GM23338 (cell line): ENCODE data around the gene SULT1A1. TPM values are rescaled to one million over a fixed set of nuclear protein-coding genes. Genes with fewer than 3 reads are reported as not detected.

Source experiments
- ATAC-seq: fragments of 200-7000 bp; cut with Tn5 transposase; 3 replicates; pipeline ENCODE4 v1.9.1; 2020
- DNase-seq: peaks from one replicate; pipeline ENCODE4 v3.0.0-alpha.2; 2015; ENCODE audit warnings: low spot score
- H2AFZ ChIP-seq: fragments of 200-600 bp; sonication (generic); 2 replicates; pipeline ENCODE4 v1.8.0; 2016; ENCODE audit warnings: antibody characterized with exemption, mild to moderate bottlenecking, moderate library complexity
- H3F3A ChIP-seq: fragments of 200-600 bp; sonication (generic); replicated peaks from 2 replicates; pipeline ENCODE4 v1.8.0; 2017; ENCODE audit warnings: antibody characterized with exemption, mixed run types, low read depth
- H3K27ac ChIP-seq: fragments of 200-600 bp; sonication (generic); 2 replicates; pipeline ENCODE4 v1.6.1; 2016; ENCODE audit warnings: low read depth
- H3K27me3 ChIP-seq: fragments of 200-600 bp; sonication (generic); 2 replicates; pipeline ENCODE4 v1.8.0; 2016; ENCODE audit warnings: mild to moderate bottlenecking, mixed run types, moderate library complexity; ENCODE audit not compliant: insufficient read depth
- H3K36me3 ChIP-seq: fragments of 200-600 bp; sonication (generic); 2 replicates; pipeline ENCODE4 v1.8.0; 2016; ENCODE audit warnings: mild to moderate bottlenecking; ENCODE audit not compliant: insufficient read depth
- H3K4me1 ChIP-seq: fragments of 200-600 bp; sonication (generic); 2 replicates; pipeline ENCODE4 v1.8.0; 2016; ENCODE audit warnings: mild to moderate bottlenecking, moderate library complexity; ENCODE audit not compliant: insufficient read depth
- H3K4me2 ChIP-seq: fragments of 200-600 bp; sonication (generic); 2 replicates; pipeline ENCODE4 v1.7.1; 2017; ENCODE audit warnings: mixed run types
- H3K4me3 ChIP-seq: fragments of 200-600 bp; sonication (generic); 2 replicates; pipeline ENCODE4 v1.6.1; 2016; ENCODE audit warnings: mixed run types
- H3K79me2 ChIP-seq: fragments of 200-600 bp; sonication (generic); replicated peaks from 2 replicates; pipeline ENCODE4 v1.8.0; 2017; ENCODE audit warnings: mild to moderate bottlenecking; ENCODE audit not compliant: insufficient read depth
- H3K9me2 ChIP-seq: fragments of 200-600 bp; sonication (generic); 2 replicates; pipeline ENCODE4 v1.8.0; 2017; ENCODE audit not compliant: insufficient read depth
- H4K20me1 ChIP-seq: fragments of 200-600 bp; sonication (generic); replicated peaks from 2 replicates; pipeline ENCODE4 v1.8.0; 2017; ENCODE audit warnings: mild to moderate bottlenecking; ENCODE audit not compliant: insufficient read depth
- H3K27ac Mint-ChIP-seq: 2 replicates; pipeline ENCODE4 v1.8.0; 2020; ENCODE audit warnings: inconsistent platforms, mild to moderate bottlenecking, moderate library complexity, mixed read lengths
- H3K27me3 Mint-ChIP-seq: 3 replicates; pipeline ENCODE4 v1.8.0; 2022; ENCODE audit warnings: low read depth, mild to moderate bottlenecking, moderate library complexity, mixed read lengths, inconsistent platforms; ENCODE audit not compliant: insufficient read depth, poor library complexity
- H3K36me3 Mint-ChIP-seq: 3 replicates; pipeline ENCODE4 v1.8.0; 2021; ENCODE audit warnings: low read depth, mild to moderate bottlenecking, inconsistent platforms, moderate library complexity, mixed read lengths
- H3K4me1 Mint-ChIP-seq: 3 replicates; pipeline ENCODE4 v1.8.0; 2020; ENCODE audit warnings: mild to moderate bottlenecking, inconsistent platforms, mixed read lengths
- H3K4me3 Mint-ChIP-seq: 3 replicates; pipeline ENCODE4 v1.8.0; 2021; ENCODE audit warnings: moderate library complexity, mild to moderate bottlenecking, inconsistent platforms, mixed read lengths
- H3K9me3 Mint-ChIP-seq: 3 replicates; pipeline ENCODE4 v1.8.0; 2020; ENCODE audit warnings: moderate library complexity, mild to moderate bottlenecking, inconsistent platforms, mixed read lengths
- EZH2 ChIP-seq: fragments of 200-600 bp; sonication (generic); IDR thresholded peaks from one replicate; pipeline ENCODE4 v1.8.0; 2017; ENCODE audit warnings: antibody characterized with exemption, mild to moderate bottlenecking, low read depth; ENCODE audit not compliant: unreplicated experiment
- EZH2phosphoT487 ChIP-seq: fragments of 200-600 bp; sonication (generic); IDR thresholded peaks from one replicate; pipeline ENCODE4 v1.8.1; 2018; ENCODE audit warnings: antibody characterized with exemption; ENCODE audit not compliant: unreplicated experiment
- JUNB ChIP-seq: IDR thresholded peaks from one replicate; pipeline ENCODE4 v1.6.1; 2016; ENCODE audit warnings: antibody characterized with exemption; ENCODE audit not compliant: unreplicated experiment
- NANOG ChIP-seq: IDR thresholded peaks from 2 replicates; pipeline ENCODE4 v1.6.1; 2016; ENCODE audit warnings: antibody characterized with exemption, borderline replicate concordance
- POLR2AphosphoS5 ChIP-seq: IDR thresholded peaks from 2 replicates; pipeline ENCODE4 v1.6.1; 2016; ENCODE audit warnings: antibody characterized with exemption, low read depth
- STAT1 ChIP-seq: IDR thresholded peaks from one replicate; pipeline ENCODE4 v1.6.1; 2016; ENCODE audit warnings: antibody characterized with exemption; ENCODE audit not compliant: unreplicated experiment
- ZNF114 ChIP-seq: fragments of 250-450 bp; sonication (Bioruptor Pico); IDR thresholded peaks from 2 replicates; pipeline ENCODE4 v1.5.0; 2020; ENCODE audit warnings: mild to moderate bottlenecking, moderate library complexity
- ZNF331 ChIP-seq: fragments of 250-450 bp; sonication (Bioruptor Pico); IDR thresholded peaks from 2 replicates; pipeline ENCODE4 v1.5.0; 2020; ENCODE audit warnings: low read depth, mild to moderate bottlenecking, moderate library complexity
- polyA plus RNA-seq: library from polyadenylated mRNA; unstranded; fragments of >200 nt; fragmentation: Nextera tagmentation; extraction: Ambion mirVana; gene quantifications from 2 replicates; pipeline ENCODE4 v1.2.1, GENCODE V29; 2016
- total RNA-seq: library from RNA; depleted of rRNA; stranded (reverse); fragments of >200 nt; shearing (Covaris generic); gene quantifications from 2 replicates; pipeline ENCODE4 v1.2.3, GENCODE V29; 2014
- TF ChIP-seq, protein P1 (sequence below): IDR thresholded peaks from one replicate; pipeline ENCODE4 v1.6.1; 2018; ENCODE audit warnings: antibody characterized with exemption; ENCODE audit not compliant: unreplicated experiment
- TF ChIP-seq, protein P2 (sequence below): fragments of 250-450 bp; sonication (Bioruptor Pico); IDR thresholded peaks from 2 replicates; pipeline ENCODE4 v1.5.0; 2020; ENCODE audit warnings: mild to moderate bottlenecking, moderate library complexity
- TF ChIP-seq, protein P3 (sequence below): IDR thresholded peaks from 2 replicates; pipeline ENCODE4 v1.6.1; 2016; ENCODE audit warnings: antibody characterized with exemption
- TF ChIP-seq, protein P4 (sequence below), 2 experiments: fragments of 200-600 bp in 1 of 2; sonication (generic) in 1 of 2; conservative IDR thresholded peaks; 2 replicates each; pipeline versions ENCODE4 v1.5.1 to v1.6.1; 2016 to 2017; ENCODE audit warnings: antibody characterized with exemption in 2 of 2, low read depth in 2 of 2, mild to moderate bottlenecking in 2 of 2, moderate library complexity in 1 of 2

The SULT1A1 gene
- total and polyA plus RNA-seq, 2 experiments from 2014 or later: 1.7 to 2.4 TPM

DNA sequence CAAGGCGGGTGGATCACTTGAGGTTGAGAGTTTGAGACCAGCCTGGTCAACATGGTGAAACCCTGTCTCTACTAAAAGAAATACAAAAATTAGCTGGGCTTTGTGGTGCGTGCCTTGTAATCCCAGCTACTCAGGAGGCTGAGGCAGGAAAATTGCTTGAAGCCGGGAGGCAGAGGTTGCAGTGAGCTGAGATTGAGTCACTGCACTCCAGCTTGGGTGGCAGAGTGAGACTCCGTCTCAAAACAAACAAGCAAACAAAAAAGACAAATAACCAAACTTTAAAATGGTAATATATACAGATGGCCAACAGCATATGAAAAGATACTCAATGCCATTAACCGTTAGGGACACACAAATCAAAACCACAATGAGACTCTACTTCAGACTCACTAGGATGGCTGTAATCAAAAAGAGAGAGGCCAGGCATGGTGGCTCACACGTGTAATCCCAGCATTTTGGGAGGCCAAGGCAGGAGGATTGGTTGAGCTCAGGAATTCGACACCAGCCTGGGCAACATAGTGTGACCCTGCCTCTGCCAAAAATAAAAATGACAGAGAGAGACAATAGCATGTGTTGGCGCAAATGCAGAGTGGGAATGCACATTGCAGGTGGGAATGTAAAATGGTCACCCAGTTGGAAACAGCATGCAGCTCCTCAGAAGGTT is 34.3 kb downstream of the SULT1A1 start:
- no peak overlapping the region for H3K27ac Mint-ChIP-seq
- no peak overlapping the region for H3K4me3 ChIP-seq
- H3K4me1 ChIP-seq: peaks cover 6% of the 10 kb centered on the region
- ATAC-seq (no peak), DNase-seq (no peak)
- TF ChIP-seq NANOG (no peak), EZH2phosphoT487 (no peak), STAT1 (no peak), EZH2 (no peak), ZNF331 (CRISPR knock-in tag) (no peak), JUNB (no peak), POLR2AphosphoS5 (no peak), ZNF114 (CRISPR knock-in tag) (no peak)
- TF ChIP-seq, protein P1, sequence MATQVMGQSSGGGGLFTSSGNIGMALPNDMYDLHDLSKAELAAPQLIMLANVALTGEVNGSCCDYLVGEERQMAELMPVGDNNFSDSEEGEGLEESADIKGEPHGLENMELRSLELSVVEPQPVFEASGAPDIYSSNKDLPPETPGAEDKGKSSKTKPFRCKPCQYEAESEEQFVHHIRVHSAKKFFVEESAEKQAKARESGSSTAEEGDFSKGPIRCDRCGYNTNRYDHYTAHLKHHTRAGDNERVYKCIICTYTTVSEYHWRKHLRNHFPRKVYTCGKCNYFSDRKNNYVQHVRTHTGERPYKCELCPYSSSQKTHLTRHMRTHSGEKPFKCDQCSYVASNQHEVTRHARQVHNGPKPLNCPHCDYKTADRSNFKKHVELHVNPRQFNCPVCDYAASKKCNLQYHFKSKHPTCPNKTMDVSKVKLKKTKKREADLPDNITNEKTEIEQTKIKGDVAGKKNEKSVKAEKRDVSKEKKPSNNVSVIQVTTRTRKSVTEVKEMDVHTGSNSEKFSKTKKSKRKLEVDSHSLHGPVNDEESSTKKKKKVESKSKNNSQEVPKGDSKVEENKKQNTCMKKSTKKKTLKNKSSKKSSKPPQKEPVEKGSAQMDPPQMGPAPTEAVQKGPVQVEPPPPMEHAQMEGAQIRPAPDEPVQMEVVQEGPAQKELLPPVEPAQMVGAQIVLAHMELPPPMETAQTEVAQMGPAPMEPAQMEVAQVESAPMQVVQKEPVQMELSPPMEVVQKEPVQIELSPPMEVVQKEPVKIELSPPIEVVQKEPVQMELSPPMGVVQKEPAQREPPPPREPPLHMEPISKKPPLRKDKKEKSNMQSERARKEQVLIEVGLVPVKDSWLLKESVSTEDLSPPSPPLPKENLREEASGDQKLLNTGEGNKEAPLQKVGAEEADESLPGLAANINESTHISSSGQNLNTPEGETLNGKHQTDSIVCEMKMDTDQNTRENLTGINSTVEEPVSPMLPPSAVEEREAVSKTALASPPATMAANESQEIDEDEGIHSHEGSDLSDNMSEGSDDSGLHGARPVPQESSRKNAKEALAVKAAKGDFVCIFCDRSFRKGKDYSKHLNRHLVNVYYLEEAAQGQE: no peak
- TF ChIP-seq, protein P2, sequence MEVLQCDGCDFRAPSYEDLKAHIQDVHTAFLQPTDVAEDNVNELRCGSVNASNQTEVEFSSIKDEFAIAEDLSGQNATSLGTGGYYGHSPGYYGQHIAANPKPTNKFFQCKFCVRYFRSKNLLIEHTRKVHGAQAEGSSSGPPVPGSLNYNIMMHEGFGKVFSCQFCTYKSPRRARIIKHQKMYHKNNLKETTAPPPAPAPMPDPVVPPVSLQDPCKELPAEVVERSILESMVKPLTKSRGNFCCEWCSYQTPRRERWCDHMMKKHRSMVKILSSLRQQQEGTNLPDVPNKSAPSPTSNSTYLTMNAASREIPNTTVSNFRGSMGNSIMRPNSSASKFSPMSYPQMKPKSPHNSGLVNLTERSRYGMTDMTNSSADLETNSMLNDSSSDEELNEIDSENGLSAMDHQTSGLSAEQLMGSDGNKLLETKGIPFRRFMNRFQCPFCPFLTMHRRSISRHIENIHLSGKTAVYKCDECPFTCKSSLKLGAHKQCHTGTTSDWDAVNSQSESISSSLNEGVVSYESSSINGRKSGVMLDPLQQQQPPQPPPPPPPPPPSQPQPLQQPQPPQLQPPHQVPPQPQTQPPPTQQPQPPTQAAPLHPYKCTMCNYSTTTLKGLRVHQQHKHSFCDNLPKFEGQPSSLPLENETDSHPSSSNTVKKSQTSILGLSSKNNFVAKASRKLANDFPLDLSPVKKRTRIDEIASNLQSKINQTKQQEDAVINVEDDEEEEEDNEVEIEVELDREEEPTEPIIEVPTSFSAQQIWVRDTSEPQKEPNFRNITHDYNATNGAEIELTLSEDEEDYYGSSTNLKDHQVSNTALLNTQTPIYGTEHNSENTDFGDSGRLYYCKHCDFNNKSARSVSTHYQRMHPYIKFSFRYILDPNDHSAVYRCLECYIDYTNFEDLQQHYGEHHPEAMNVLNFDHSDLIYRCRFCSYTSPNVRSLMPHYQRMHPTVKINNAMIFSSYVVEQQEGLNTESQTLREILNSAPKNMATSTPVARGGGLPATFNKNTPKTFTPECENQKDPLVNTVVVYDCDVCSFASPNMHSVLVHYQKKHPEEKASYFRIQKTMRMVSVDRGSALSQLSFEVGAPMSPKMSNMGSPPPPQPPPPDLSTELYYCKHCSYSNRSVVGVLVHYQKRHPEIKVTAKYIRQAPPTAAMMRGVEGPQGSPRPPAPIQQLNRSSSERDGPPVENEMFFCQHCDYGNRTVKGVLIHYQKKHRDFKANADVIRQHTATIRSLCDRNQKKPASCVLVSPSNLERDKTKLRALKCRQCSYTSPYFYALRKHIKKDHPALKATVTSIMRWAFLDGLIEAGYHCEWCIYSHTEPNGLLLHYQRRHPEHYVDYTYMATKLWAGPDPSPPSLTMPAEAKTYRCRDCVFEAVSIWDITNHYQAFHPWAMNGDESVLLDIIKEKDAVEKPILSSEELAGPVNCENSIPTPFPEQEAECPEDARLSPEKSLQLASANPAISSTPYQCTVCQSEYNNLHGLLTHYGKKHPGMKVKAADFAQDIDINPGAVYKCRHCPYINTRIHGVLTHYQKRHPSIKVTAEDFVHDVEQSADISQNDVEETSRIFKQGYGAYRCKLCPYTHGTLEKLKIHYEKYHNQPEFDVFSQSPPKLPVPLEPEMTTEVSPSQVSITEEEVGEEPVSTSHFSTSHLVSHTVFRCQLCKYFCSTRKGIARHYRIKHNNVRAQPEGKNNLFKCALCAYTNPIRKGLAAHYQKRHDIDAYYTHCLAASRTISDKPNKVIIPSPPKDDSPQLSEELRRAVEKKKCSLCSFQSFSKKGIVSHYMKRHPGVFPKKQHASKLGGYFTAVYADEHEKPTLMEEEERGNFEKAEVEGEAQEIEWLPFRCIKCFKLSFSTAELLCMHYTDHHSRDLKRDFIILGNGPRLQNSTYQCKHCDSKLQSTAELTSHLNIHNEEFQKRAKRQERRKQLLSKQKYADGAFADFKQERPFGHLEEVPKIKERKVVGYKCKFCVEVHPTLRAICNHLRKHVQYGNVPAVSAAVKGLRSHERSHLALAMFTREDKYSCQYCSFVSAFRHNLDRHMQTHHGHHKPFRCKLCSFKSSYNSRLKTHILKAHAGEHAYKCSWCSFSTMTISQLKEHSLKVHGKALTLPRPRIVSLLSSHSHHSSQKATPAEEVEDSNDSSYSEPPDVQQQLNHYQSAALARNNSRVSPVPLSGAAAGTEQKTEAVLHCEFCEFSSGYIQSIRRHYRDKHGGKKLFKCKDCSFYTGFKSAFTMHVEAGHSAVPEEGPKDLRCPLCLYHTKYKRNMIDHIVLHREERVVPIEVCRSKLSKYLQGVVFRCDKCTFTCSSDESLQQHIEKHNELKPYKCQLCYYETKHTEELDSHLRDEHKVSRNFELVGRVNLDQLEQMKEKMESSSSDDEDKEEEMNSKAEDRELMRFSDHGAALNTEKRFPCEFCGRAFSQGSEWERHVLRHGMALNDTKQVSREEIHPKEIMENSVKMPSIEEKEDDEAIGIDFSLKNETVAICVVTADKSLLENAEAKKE (CRISPR knock-in tag): no peak
- TF ChIP-seq, protein P3, sequence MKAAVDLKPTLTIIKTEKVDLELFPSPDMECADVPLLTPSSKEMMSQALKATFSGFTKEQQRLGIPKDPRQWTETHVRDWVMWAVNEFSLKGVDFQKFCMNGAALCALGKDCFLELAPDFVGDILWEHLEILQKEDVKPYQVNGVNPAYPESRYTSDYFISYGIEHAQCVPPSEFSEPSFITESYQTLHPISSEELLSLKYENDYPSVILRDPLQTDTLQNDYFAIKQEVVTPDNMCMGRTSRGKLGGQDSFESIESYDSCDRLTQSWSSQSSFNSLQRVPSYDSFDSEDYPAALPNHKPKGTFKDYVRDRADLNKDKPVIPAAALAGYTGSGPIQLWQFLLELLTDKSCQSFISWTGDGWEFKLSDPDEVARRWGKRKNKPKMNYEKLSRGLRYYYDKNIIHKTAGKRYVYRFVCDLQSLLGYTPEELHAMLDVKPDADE: no peak
- TF ChIP-seq, protein P4, sequence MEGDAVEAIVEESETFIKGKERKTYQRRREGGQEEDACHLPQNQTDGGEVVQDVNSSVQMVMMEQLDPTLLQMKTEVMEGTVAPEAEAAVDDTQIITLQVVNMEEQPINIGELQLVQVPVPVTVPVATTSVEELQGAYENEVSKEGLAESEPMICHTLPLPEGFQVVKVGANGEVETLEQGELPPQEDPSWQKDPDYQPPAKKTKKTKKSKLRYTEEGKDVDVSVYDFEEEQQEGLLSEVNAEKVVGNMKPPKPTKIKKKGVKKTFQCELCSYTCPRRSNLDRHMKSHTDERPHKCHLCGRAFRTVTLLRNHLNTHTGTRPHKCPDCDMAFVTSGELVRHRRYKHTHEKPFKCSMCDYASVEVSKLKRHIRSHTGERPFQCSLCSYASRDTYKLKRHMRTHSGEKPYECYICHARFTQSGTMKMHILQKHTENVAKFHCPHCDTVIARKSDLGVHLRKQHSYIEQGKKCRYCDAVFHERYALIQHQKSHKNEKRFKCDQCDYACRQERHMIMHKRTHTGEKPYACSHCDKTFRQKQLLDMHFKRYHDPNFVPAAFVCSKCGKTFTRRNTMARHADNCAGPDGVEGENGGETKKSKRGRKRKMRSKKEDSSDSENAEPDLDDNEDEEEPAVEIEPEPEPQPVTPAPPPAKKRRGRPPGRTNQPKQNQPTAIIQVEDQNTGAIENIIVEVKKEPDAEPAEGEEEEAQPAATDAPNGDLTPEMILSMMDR (conservative IDR thresholded peaks at IDR 0.05; ENCODE audit: low read depth in 2 of 2): no peak
- no peak overlapping the region for H3K27ac ChIP-seq
- no peaks in the 10 kb centered on the region for H3K36me3 ChIP-seq
- H3K27me3 ChIP-seq: no peaks in the 10 kb centered on the region
- no peak overlapping the region for H3K4me2 ChIP-seq
- H3F3A ChIP-seq: no peaks in the 10 kb centered on the region
- no peaks in the 10 kb centered on the region for H3K79me2 ChIP-seq
- H4K20me1 ChIP-seq: no peaks in the 10 kb centered on the region; the same call in 1 of the 2 replicates
- no peaks in the 10 kb centered on the region for H3K9me3 Mint-ChIP-seq
- H2AFZ ChIP-seq: no peak overlapping the region
- 0 out of 2 replicates have a peak, but pooled peaks cover 2% of the 10 kb centered on the region for H3K9me2 ChIP-seq
- H3K4me3 Mint-ChIP-seq: no peak overlapping the region
- no peaks in the 10 kb centered on the region; the same call in 2 of the 3 replicates for H3K36me3 Mint-ChIP-seq
- H3K27me3 Mint-ChIP-seq: peaks cover 9% of the 10 kb centered on the region
- peaks cover 30% of the 10 kb centered on the region for H3K4me1 Mint-ChIP-seq
